ENCODE measurements around the gene ICAM5.

DNA sequence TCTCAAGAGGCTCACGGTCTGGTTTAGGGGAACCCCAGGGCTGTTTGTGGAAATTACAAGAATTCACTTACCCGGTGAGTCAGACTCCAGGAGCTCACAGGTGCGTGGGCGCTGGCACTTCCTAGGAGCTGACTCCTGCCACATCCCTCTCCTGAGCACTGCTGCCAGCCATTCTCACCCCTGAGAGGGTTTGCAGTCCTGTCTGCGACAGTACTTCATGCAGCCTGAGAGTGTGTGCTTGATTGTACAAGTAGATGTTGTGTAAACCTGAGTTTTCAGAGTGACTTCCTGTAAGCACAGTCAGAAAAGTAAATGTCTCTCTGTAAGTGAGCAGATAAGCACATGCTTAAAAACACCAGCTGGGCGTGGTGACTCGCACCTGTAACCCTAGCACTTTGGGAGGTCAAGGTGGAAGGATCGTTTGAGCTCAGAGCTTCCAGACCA lies 29.6 kb upstream of the ICAM5 start:
- TF ChIP-seq RCOR1 (conservative IDR thresholded peaks at IDR 0.05; ENCODE audit: low read depth, low read length) (no peak), RAD51 (IDR thresholded peaks at IDR 0.05) (no peak), EZH2 (IDR thresholded peaks at IDR 0.05; ENCODE audit: borderline replicate concordance, control insufficient read depth, low read depth, low read length) (no peak)

All from GM12878 (cell line).